DND-41 (cell line): ENCODE measurements around the gene MACROD2.

Experiments
- ATAC-seq: fragments of 200-7000 bp; cut with Tn5 transposase; 3 replicates; pipeline ENCODE4 v1.9.1; 2021; ENCODE audit warnings: low read depth; ENCODE audit not compliant: insufficient read depth
- DNase-seq: peaks from one replicate; pipeline ENCODE4 v3.0.0-alpha.2; 2020
- H2AFZ ChIP-seq: 2 replicates; pipeline ENCODE4 v1.6.0; 2012; ENCODE audit warnings: low read depth, low read length
- H3K27ac ChIP-seq: 2 replicates; pipeline ENCODE4 v1.5.1; 2012; ENCODE audit warnings: low read length, inconsistent platforms
- H3K27me3 ChIP-seq: fragments of 200-600 bp; sonication (generic); 2 replicates; pipeline ENCODE4 v1.6.0; 2012; ENCODE audit warnings: low read length, mild to moderate bottlenecking, inconsistent platforms; ENCODE audit not compliant: insufficient read depth, poor library complexity
- H3K36me3 ChIP-seq: 2 replicates; pipeline ENCODE4 v1.5.1; 2012; ENCODE audit warnings: low read length, inconsistent platforms; ENCODE audit not compliant: insufficient read depth
- H3K4me1 ChIP-seq: 2 replicates; pipeline ENCODE4 v1.5.1; 2012; ENCODE audit warnings: mild to moderate bottlenecking, low read length; ENCODE audit not compliant: insufficient read depth
- H3K4me2 ChIP-seq: 2 replicates; pipeline ENCODE4 v1.6.0; 2012; ENCODE audit warnings: mild to moderate bottlenecking, moderate library complexity, low read length, inconsistent platforms; ENCODE audit not compliant: insufficient read depth
- H3K4me3 ChIP-seq, 2 experiments: fragments of 200-600 bp in 1 of 2; shearing (Covaris generic) in 1 of 2; 2 replicates each; pipeline ENCODE4 v1.5.1; 2012 to 2016; ENCODE audit warnings: inconsistent platforms in 2 of 2, low read length in 2 of 2, mild to moderate bottlenecking in 2 of 2, low read depth in 1 of 2, moderate library complexity in 1 of 2
- H3K79me2 ChIP-seq: 2 replicates; pipeline ENCODE4 v1.6.0; 2012; ENCODE audit warnings: low read length, inconsistent platforms; ENCODE audit not compliant: insufficient read depth
- H3K9ac ChIP-seq: 2 replicates; pipeline ENCODE4 v1.6.0; 2012; ENCODE audit warnings: low read depth, mild to moderate bottlenecking, inconsistent platforms, low read length, moderate library complexity
- H3K9me3 ChIP-seq: 2 replicates; pipeline ENCODE4 v1.5.1; 2012; ENCODE audit warnings: low read length, moderate library complexity, mild to moderate bottlenecking, inconsistent platforms; ENCODE audit not compliant: insufficient read depth, severe bottlenecking
- H4K20me1 ChIP-seq: 2 replicates; pipeline ENCODE4 v1.6.0; 2012; ENCODE audit warnings: low read length; ENCODE audit not compliant: insufficient read depth
- EZH2 ChIP-seq: IDR thresholded peaks from 3 replicates; pipeline ENCODE4 v1.6.1; 2012; ENCODE audit warnings: borderline replicate concordance, low read depth, mild to moderate bottlenecking, moderate library complexity, low read length, inconsistent platforms; ENCODE audit not compliant: severe bottlenecking
- TF ChIP-seq, protein P1 (sequence below): IDR thresholded peaks from 2 replicates; pipeline ENCODE4 v1.5.1; 2012; ENCODE audit warnings: borderline replicate concordance, low read length, moderate library complexity, mild to moderate bottlenecking; ENCODE audit not compliant: poor library complexity, severe bottlenecking; ENCODE audit errors: extremely low read depth

MACROD2 gene

GRCh38 chr20:16078172-16078898 lies 2083.0 kb downstream of the MACROD2 start:
- H4K20me1 ChIP-seq = no peaks in the 10 kb centered on the region
- H3K9me3 ChIP-seq = no peaks in the 10 kb centered on the region
- no peak overlapping the region for H3K4me2 ChIP-seq
- DNase-seq = no peak
- no peak overlapping the region for H3K9ac ChIP-seq
- TF ChIP-seq, protein P1, sequence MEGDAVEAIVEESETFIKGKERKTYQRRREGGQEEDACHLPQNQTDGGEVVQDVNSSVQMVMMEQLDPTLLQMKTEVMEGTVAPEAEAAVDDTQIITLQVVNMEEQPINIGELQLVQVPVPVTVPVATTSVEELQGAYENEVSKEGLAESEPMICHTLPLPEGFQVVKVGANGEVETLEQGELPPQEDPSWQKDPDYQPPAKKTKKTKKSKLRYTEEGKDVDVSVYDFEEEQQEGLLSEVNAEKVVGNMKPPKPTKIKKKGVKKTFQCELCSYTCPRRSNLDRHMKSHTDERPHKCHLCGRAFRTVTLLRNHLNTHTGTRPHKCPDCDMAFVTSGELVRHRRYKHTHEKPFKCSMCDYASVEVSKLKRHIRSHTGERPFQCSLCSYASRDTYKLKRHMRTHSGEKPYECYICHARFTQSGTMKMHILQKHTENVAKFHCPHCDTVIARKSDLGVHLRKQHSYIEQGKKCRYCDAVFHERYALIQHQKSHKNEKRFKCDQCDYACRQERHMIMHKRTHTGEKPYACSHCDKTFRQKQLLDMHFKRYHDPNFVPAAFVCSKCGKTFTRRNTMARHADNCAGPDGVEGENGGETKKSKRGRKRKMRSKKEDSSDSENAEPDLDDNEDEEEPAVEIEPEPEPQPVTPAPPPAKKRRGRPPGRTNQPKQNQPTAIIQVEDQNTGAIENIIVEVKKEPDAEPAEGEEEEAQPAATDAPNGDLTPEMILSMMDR = no peak
- TF ChIP-seq EZH2 = no peak
- no peaks in the 10 kb centered on the region for H3K36me3 ChIP-seq
- H3K27ac ChIP-seq = no peak overlapping the region
- H3K4me1 ChIP-seq = no peaks in the 10 kb centered on the region
- ATAC-seq = no peak
- H3K4me3 ChIP-seq = no peak overlapping the region
- no peaks in the 10 kb centered on the region for H3K27me3 ChIP-seq
- no peak overlapping the region for H2AFZ ChIP-seq
- H3K79me2 ChIP-seq = no peaks in the 10 kb centered on the region

DNA sequence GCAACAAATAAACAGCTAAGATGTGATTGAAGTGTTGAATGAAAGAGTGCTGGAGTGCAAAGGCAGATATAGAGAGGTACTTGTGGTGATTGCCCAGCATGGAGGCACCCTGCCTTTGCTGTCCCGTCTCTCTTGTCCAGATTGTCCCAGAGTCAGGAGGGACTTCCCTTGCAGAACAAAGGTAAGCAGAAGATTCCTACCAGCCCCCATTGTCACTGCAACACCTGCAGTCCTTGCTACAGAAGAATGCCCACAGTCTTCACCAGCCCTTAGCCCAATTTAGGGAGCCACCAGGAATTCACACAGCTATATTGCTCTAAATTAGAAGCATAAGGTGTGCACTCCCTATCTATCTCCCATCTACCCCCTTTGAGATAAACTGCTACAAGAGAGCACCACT lies 2086.1 kb downstream of the MACROD2 start:
- no peak for DNase-seq
- H2AFZ ChIP-seq = no peak overlapping the region
- TF ChIP-seq, protein P1 = no peak
- TF ChIP-seq EZH2 = no peak
- H3K4me2 ChIP-seq = no peak overlapping the region
- no peak overlapping the region for H3K9ac ChIP-seq
- H3K27ac ChIP-seq = no peak overlapping the region
- no peaks in the 10 kb centered on the region for H3K9me3 ChIP-seq
- no peaks in the 10 kb centered on the region for H3K27me3 ChIP-seq
- H3K79me2 ChIP-seq = no peaks in the 10 kb centered on the region
- H3K4me1 ChIP-seq = no peaks in the 10 kb centered on the region
- H3K36me3 ChIP-seq = no peaks in the 10 kb centered on the region
- no peaks in the 10 kb centered on the region for H4K20me1 ChIP-seq
- H3K4me3 ChIP-seq = no peak overlapping the region
- no peak for ATAC-seq

DNA sequence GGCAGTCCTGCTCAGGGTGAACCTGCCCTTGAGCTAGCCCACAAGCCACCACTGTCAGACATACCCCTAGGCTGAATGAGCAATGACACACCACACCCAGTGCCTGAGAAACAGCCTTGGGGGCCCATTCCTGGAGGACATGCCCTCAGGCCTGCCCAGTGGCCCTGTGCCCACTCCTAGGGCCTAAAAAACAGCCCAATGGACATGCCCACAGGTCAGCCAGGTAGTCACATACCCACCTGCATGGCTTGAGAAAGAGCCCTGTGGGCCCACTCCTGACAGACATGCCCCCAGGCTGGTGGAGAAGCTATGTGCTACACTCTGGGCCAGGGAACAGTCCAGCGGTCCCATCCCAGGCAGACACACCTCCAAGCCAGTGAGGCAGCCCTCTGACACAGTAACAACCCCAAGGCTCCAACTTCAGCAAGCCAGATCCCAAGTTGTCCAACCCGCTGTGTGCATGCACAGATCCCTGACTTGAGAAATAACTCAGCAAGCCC lies 2086.8 kb downstream of the MACROD2 start:
- Histone ChIP-seq H3K4me2 (no peak overlapping the region), H2AFZ (no peak overlapping the region), H3K9me3 (no peaks in the 10 kb centered on the region), H3K9ac (no peak overlapping the region), H3K27ac (no peak overlapping the region), H3K4me1 (no peaks in the 10 kb centered on the region), H3K79me2 (no peaks in the 10 kb centered on the region), H3K36me3 (no peaks in the 10 kb centered on the region), H4K20me1 (no peaks in the 10 kb centered on the region), H3K4me3 (no peak overlapping the region), H3K27me3 (no peaks in the 10 kb centered on the region)
- DNase-seq (no peak), ATAC-seq (no peak)
- no peak for TF ChIP-seq EZH2
- TF ChIP-seq, protein P1 = no peak
